HEK293 (cell line): ENCODE measurements around the gene CFAP119.

Experiments
- CTCF ChIA-PET: fragments of 350-600 bp; formaldehyde crosslinking; extraction: SDS; loops from one replicate; lab custom pipeline; 2021; ENCODE audit warnings: antibody characterized with exemption; lab: Yijun Ruan, JAX
- POLR2A ChIA-PET: fragments of 300-600 bp; formaldehyde crosslinking; extraction: SDS; loops from one replicate; lab custom pipeline; 2020; ENCODE audit warnings: antibody characterized with exemption, inconsistent platforms; lab: Yijun Ruan, JAX
- H3K27ac ChIP-seq: fragments of 200-500 bp; sonication (Bioruptor generic); 2 replicates; pipeline ENCODE4 v1.5.1; 2014; ENCODE audit warnings: low read depth, low read length, control low read depth, inconsistent platforms; ENCODE audit errors: extremely low read depth
- H3K36me3 ChIP-seq, 2 experiments: fragments of 200-500 bp in 1 of 2; sonication (Bioruptor generic) in 1 of 2; 1 replicate in 1 of 2; 2 replicates in 1 of 2; pipeline ENCODE4 v1.5.1; 2014 to 2017; ENCODE audit warnings: inconsistent platforms in 2 of 2, low read length in 2 of 2; ENCODE audit not compliant: control insufficient read depth in 2 of 2, insufficient read depth in 1 of 2
- H3K4me1 ChIP-seq: fragments of 200-500 bp; sonication (Bioruptor generic); 2 replicates; pipeline ENCODE4 v1.5.1; 2014; ENCODE audit warnings: mild to moderate bottlenecking, low read length, inconsistent platforms; ENCODE audit not compliant: control insufficient read depth, insufficient read depth
- H3K4me3 ChIP-seq: 2 replicates; pipeline ENCODE4 v1.5.1; 2011; ENCODE audit warnings: low read depth, mild to moderate bottlenecking, control low read depth, low read length, moderate library complexity
- H3K9me3 ChIP-seq: fragments of 200-500 bp; sonication (Bioruptor generic); 2 replicates; pipeline ENCODE4 v1.5.1; 2014; ENCODE audit warnings: low read depth, low read length, inconsistent platforms; ENCODE audit not compliant: control insufficient read depth, insufficient read depth
- BCL6B ChIP-seq: fragments of 450-650 bp; formaldehyde crosslinking; IDR thresholded peaks from 2 replicates; pipeline ENCODE4 v1.5.1; 2017; ENCODE audit warnings: missing biosample characterization, missing genetic modification characterization
- GFI1B ChIP-seq: fragments of 450-650 bp; formaldehyde crosslinking; IDR thresholded peaks from 2 replicates; pipeline ENCODE4 v1.5.1; 2016; ENCODE audit warnings: missing biosample characterization, missing genetic modification characterization
- IKZF3 ChIP-seq: fragments of 450-650 bp; IDR thresholded peaks from 2 replicates; pipeline ENCODE4 v1.5.0; 2018; ENCODE audit warnings: missing biosample characterization, mild to moderate bottlenecking, missing genetic modification characterization, moderate library complexity
- MEIS1 ChIP-seq: sonication (generic); formaldehyde crosslinking; IDR thresholded peaks from 2 replicates; pipeline ENCODE4 v1.8.1; 2022; ENCODE audit warnings: missing genetic modification reagents, mild to moderate bottlenecking, borderline replicate concordance
- PRDM1 ChIP-seq: fragments of 450-650 bp; formaldehyde crosslinking; IDR thresholded peaks from 2 replicates; pipeline ENCODE4; 2016; ENCODE audit warnings: missing biosample characterization, missing genetic modification characterization
- TSHZ1 ChIP-seq: fragments of 450-650 bp; formaldehyde crosslinking; IDR thresholded peaks from 2 replicates; pipeline ENCODE4 v1.5.1; 2016; ENCODE audit warnings: missing biosample characterization, missing genetic modification characterization, borderline replicate concordance
- ZBTB17 ChIP-seq: fragments of 450-650 bp; formaldehyde crosslinking; IDR thresholded peaks from 2 replicates; pipeline ENCODE4 v1.5.1; 2016; ENCODE audit warnings: missing biosample characterization, missing genetic modification characterization
- ZNF112 ChIP-seq: fragments of 450-650 bp; formaldehyde crosslinking; IDR thresholded peaks from 2 replicates; pipeline ENCODE4 v1.5.0; 2017; ENCODE audit warnings: missing biosample characterization, missing genetic modification characterization
- ZNF18 ChIP-seq: fragments of 450-650 bp; formaldehyde crosslinking; IDR thresholded peaks from 2 replicates; pipeline ENCODE4 v1.5.1; 2016; ENCODE audit warnings: missing biosample characterization, missing genetic modification characterization
- ZNF341 ChIP-seq: fragments of 450-650 bp; formaldehyde crosslinking; IDR thresholded peaks from 2 replicates; pipeline ENCODE4; 2016; ENCODE audit warnings: low read depth, missing biosample characterization, missing genetic modification characterization
- ZNF391 ChIP-seq: fragments of 450-650 bp; formaldehyde crosslinking; IDR thresholded peaks from 2 replicates; pipeline ENCODE4 v1.5.1; 2016; ENCODE audit warnings: low read depth, missing biosample characterization, missing genetic modification characterization, borderline replicate concordance
- ZNF416 ChIP-seq: fragments of 450-650 bp; formaldehyde crosslinking; IDR thresholded peaks from 2 replicates; pipeline ENCODE4 v1.5.1; 2016; ENCODE audit warnings: missing biosample characterization, missing genetic modification characterization
- ZNF473 ChIP-seq: fragments of 450-650 bp; formaldehyde crosslinking; IDR thresholded peaks from 2 replicates; pipeline ENCODE4 v1.5.1; 2017; ENCODE audit warnings: missing biosample characterization, missing genetic modification characterization
- ZNF518A ChIP-seq: fragments of 450-650 bp; formaldehyde crosslinking; conservative IDR thresholded peaks from 2 replicates; pipeline ENCODE4 v1.5.1; 2016; ENCODE audit warnings: low read depth, missing biosample characterization, missing genetic modification characterization
- ZNF629 ChIP-seq: fragments of 450-650 bp; formaldehyde crosslinking; IDR thresholded peaks from 2 replicates; pipeline ENCODE4 v1.5.1; 2017; ENCODE audit warnings: missing biosample characterization, missing genetic modification characterization
- ZNF837 ChIP-seq: fragments of 450-650 bp; formaldehyde crosslinking; IDR thresholded peaks from 2 replicates; pipeline ENCODE4 v1.5.1; 2016; ENCODE audit warnings: missing biosample characterization, missing genetic modification characterization
- ZXDB ChIP-seq: fragments of 450-650 bp; formaldehyde crosslinking; IDR thresholded peaks from 2 replicates; pipeline ENCODE4 v1.5.1; 2016; ENCODE audit warnings: missing biosample characterization, missing genetic modification characterization

Gene CFAP119

GRCh38 chr16:30746638-30747175, 15.2 kb downstream of the CFAP119 start:
- TF ChIP-seq GFI1B (tag by site-specific recombination) = no peak
- TF ChIP-seq ZBTB17 (tag by site-specific recombination) = peak; percentile 34
- no peak for TF ChIP-seq IKZF3 (tag by site-specific recombination)
- peak; percentile 58 for TF ChIP-seq PRDM1 (tag by site-specific recombination)
- TF ChIP-seq TSHZ1 (tag by site-specific recombination) = no peak
- no peak for TF ChIP-seq ZNF112
- no peak for TF ChIP-seq ZNF518A (tag by site-specific recombination)
- TF ChIP-seq MEIS1 (CRISPR knock-in tag) = no peak
- no peak for TF ChIP-seq ZNF416 (tag by site-specific recombination)
- no peak for TF ChIP-seq ZNF341 (tag by site-specific recombination)
- no peak for TF ChIP-seq BCL6B (tag by site-specific recombination)
- TF ChIP-seq ZNF837 = no peak
- no peak for TF ChIP-seq ZNF391 (tag by site-specific recombination)
- no peak for TF ChIP-seq ZNF18 (tag by site-specific recombination)
- no peak for TF ChIP-seq ZNF629
- no peak for TF ChIP-seq ZNF473
- no peak for TF ChIP-seq ZXDB (tag by site-specific recombination)
- peaks cover 3% of the 10 kb centered on the region; the same call in 1 of the 2 replicates for H3K4me1 ChIP-seq
- ChIA-PET CTCF (interaction anchor here (1.1 kb wide), 1 partner anchor 68 kb away, joined by 3 read pairs; no protein-coding TSS in a partner anchor), POLR2A (interaction anchor here (0.6 to 3.4 kb wide), 11 partner anchors 10 to 109 kb away, joined by 3 to 47 read pairs (median 14); partner anchors contain the start of gene SRCAP)
- H3K4me3 ChIP-seq = no peak overlapping the region
- no peak overlapping the region for H3K27ac ChIP-seq
- no peaks in the 10 kb centered on the region for H3K9me3 ChIP-seq
- H3K36me3 ChIP-seq = peaks cover 19 to 60% of the 10 kb centered on the region in 2 experiments
